Left ventricle myocardium inferior (tissue), 1 donor: ENCODE results near the gene ZNRF1. TPM values are rescaled to one million over a fixed set of nuclear protein-coding genes. Genes with fewer than 3 reads are reported as not detected.

Source experiments
- DNase-seq: peaks from one replicate; pipeline ENCODE4 v3.0.0-alpha.2; 2020
- H3K27ac ChIP-seq: fragments of 200-600 bp; replicated peaks from 2 replicates; pipeline ENCODE4 v1.8.0; 2021
- H3K27me3 ChIP-seq: fragments of 200-600 bp; 2 replicates; pipeline ENCODE4 v1.8.0; 2021; ENCODE audit warnings: low read depth
- H3K36me3 ChIP-seq: fragments of 200-600 bp; 2 replicates; pipeline ENCODE4 v1.8.0; 2021
- H3K4me1 ChIP-seq: fragments of 200-600 bp; 2 replicates; pipeline ENCODE4 v1.8.0; 2021
- H3K4me3 ChIP-seq: fragments of 200-600 bp; 2 replicates; pipeline ENCODE4 v1.8.0; 2021; ENCODE audit warnings: mild to moderate bottlenecking, moderate library complexity
- H3K9me3 ChIP-seq: fragments of 200-600 bp; replicated peaks from 2 replicates; pipeline ENCODE4 v1.8.0; 2021
- intact Hi-C: fragments of 100-400 bp; cut with micrococcal nuclease; formaldehyde crosslinking; loops from one replicate; pipeline ENCODE4 v1.11.0; 2022
- total RNA-seq: library from RNA; stranded (reverse); fragmentation: NEBNext Ultra II Directional; extraction: Animal tissue kit (Norgen Biotek cat#: 25700); gene quantifications from one replicate; pipeline ENCODE4 v1.2.1, GENCODE V29; 2021
- TF ChIP-seq, protein P1 (sequence below): fragments of 200-600 bp; IDR thresholded peaks from 2 replicates; pipeline ENCODE4 v1.8.0; 2021; ENCODE audit warnings: antibody characterized with exemption, mild to moderate bottlenecking, borderline replicate concordance
- donor health status: DM: no; HTN: yes; CAD: no; lungs with severe emphysema.

ZNRF1 gene
- total RNA-seq, 1 donor from 2014 or later, result 22.3 TPM

- H3K4me1 ChIP-seq, result peaks cover 43% of the 10 kb centered on the region
- H3K36me3 ChIP-seq, result peaks cover 8% of the 10 kb centered on the region
- H3K9me3 ChIP-seq, result no peaks in the 10 kb centered on the region
- intact Hi-C loops, result loop anchor here (10.0 kb wide), 1 partner anchor 55 kb away; no protein-coding TSS in a partner anchor
- TF ChIP-seq, protein P1, sequence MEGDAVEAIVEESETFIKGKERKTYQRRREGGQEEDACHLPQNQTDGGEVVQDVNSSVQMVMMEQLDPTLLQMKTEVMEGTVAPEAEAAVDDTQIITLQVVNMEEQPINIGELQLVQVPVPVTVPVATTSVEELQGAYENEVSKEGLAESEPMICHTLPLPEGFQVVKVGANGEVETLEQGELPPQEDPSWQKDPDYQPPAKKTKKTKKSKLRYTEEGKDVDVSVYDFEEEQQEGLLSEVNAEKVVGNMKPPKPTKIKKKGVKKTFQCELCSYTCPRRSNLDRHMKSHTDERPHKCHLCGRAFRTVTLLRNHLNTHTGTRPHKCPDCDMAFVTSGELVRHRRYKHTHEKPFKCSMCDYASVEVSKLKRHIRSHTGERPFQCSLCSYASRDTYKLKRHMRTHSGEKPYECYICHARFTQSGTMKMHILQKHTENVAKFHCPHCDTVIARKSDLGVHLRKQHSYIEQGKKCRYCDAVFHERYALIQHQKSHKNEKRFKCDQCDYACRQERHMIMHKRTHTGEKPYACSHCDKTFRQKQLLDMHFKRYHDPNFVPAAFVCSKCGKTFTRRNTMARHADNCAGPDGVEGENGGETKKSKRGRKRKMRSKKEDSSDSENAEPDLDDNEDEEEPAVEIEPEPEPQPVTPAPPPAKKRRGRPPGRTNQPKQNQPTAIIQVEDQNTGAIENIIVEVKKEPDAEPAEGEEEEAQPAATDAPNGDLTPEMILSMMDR, result peak; percentile 31
- H3K4me3 ChIP-seq, result no peak overlapping the region
- no peak for DNase-seq
- peak overlapping the region; percentile 81 for H3K27ac ChIP-seq
- no peaks in the 10 kb centered on the region for H3K27me3 ChIP-seq
These were observed 101.1 kb downstream of the ZNRF1 start for GRCh38 chr16:75099738-75100602.

DNA sequence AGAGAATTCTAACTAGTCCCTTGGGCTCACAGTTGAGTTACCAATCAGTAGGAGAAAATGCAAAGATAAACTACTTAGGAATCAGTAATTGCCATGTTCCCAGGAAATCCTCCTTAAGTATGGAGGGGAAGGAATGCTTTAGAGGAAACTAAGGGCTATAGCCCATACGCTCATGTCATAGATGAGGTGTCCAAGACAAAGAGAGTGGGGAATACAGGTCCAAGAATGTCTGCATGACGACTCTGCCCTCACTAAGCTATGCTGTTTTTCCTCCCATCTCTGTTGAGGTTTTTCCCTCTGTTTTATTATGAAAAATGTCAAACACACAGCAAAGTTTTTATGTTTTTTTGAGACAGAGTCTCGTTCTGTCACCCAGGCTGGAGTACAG, 101.8 kb downstream of the ZNRF1 start:
- TF ChIP-seq, protein P1, result no peak
- peaks cover 49% of the 10 kb centered on the region for H3K4me1 ChIP-seq

DNA sequence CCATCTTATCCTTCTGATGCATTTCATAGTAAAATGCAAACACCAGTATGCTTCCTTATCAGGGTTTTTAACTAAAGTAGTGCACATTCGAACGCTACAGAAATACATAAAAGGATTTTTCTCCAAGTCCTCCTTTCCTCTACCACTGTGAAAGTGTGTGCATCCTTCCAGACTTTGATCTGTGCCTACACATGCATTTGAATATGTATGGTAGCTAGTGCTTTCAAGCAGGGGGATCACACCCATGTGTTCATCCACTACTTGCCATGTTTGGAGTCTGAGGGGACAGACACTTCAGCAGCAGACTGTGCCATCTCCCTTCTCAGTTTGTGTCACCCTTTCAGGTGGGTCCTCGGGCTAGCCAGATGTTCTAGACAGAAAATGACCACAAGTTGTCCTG, 102.8 kb downstream of the ZNRF1 start:
- H3K9me3 ChIP-seq, result no peaks in the 10 kb centered on the region
- no peaks in the 10 kb centered on the region for H3K36me3 ChIP-seq
- peaks cover 59% of the 10 kb centered on the region for H3K4me1 ChIP-seq
- intact Hi-C loops, result loop anchor here (10.0 kb wide), 1 partner anchor 57 kb away; no protein-coding TSS in a partner anchor
- H3K27me3 ChIP-seq, result no peaks in the 10 kb centered on the region
- no peak overlapping the region for H3K27ac ChIP-seq
- TF ChIP-seq, protein P1, result no peak
- no peak overlapping the region for H3K4me3 ChIP-seq
- no peak for DNase-seq

More for the DNA sequence above, 101.8 kb downstream of the ZNRF1 start:
- intact Hi-C loops, result loop anchor here (10.0 kb wide), 1 partner anchor 56 kb away; no protein-coding TSS in a partner anchor
- Histone ChIP-seq H3K4me3 (no peak overlapping the region), H3K36me3 (peaks cover 1% of the 10 kb centered on the region), H3K9me3 (no peaks in the 10 kb centered on the region), H3K27ac (peak overlapping the region; percentile 81), H3K27me3 (no peaks in the 10 kb centered on the region)
- no peak for DNase-seq

DNA sequence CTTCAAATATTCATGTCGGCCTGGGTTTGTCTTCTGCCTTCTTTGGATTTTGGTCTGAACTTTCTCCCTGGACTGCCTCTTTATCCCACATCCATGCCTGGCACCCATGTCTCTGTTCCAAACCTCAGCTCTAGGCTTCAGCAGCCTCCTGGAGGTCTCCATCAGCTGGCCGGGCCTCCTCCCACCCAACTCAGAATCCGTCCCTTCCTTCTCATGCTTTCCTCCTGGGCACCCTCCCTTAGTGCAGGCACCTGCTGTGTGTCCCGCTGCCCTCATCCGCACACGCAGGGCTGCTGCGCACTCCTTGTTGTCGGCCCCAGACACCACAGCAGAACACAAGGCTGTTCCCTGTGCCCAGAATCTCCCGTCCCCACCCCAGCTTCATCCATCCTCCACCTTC, 103.8 kb downstream of the ZNRF1 start:
- no peak overlapping the region for H3K4me3 ChIP-seq
- no peak overlapping the region for H3K27ac ChIP-seq
- DNase-seq, result no peak
- no peaks in the 10 kb centered on the region for H3K27me3 ChIP-seq
- TF ChIP-seq, protein P1, result no peak
- no peaks in the 10 kb centered on the region for H3K9me3 ChIP-seq
- H3K36me3 ChIP-seq, result no peaks in the 10 kb centered on the region
- intact Hi-C loops, result loop anchor here (10.0 kb wide), 1 partner anchor 58 kb away; no protein-coding TSS in a partner anchor
- H3K4me1 ChIP-seq, result peaks cover 66% of the 10 kb centered on the region

DNA sequence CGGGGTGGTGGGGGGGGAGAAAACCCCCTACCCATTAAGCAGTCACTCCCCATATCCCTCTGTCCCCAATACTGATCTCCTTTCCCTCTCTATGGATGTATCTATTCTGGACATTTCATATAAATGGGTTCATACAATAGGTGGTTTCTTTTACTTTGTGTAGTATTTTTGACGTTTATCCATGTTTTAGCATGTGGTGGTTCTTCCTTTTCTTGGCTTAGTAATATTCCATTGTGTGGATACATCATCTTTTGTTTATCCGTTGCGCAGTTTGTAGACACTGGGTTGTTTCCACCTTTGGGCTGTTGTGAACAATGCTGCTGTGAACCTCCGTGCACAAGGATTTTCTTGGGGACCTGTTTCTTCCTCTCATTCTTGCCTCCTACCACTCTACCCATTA, 105.2 kb downstream of the ZNRF1 start:
- H3K4me3 ChIP-seq, result no peak overlapping the region
- TF ChIP-seq, protein P1, result no peak
- no peaks in the 10 kb centered on the region for H3K36me3 ChIP-seq
- peaks cover 66% of the 10 kb centered on the region for H3K4me1 ChIP-seq
- intact Hi-C loops, result loop anchor here (10.0 kb wide), 1 partner anchor 59 kb away; no protein-coding TSS in a partner anchor
- DNase-seq, result no peak
- H3K27ac ChIP-seq, result peak overlapping the region; percentile 94
- H3K27me3 ChIP-seq, result no peaks in the 10 kb centered on the region
- H3K9me3 ChIP-seq, result no peaks in the 10 kb centered on the region
